Brain microvascular endothelial cell (primary cell): Measurements from ENCODE around the gene KIAA1614.

Source experiments
- DNase-seq: peaks from one replicate; pipeline ENCODE4 v3.0.0-alpha.2; 2020
- H3K27ac ChIP-seq: fragments of 250-450 bp; sonication (Bioruptor Pico); 2 replicates; pipeline ENCODE4 v1.5.1; 2020; ENCODE audit warnings: mild to moderate bottlenecking, moderate library complexity
- H3K27me3 ChIP-seq: fragments of 250-450 bp; sonication (Bioruptor Pico); replicated peaks from 2 replicates; pipeline ENCODE4 v1.5.1; 2020; ENCODE audit warnings: mild to moderate bottlenecking
- H3K36me3 ChIP-seq: fragments of 250-450 bp; sonication (Bioruptor Pico); replicated peaks from 2 replicates; pipeline ENCODE4 v1.5.1; 2020; ENCODE audit warnings: mild to moderate bottlenecking
- H3K4me3 ChIP-seq: 2 replicates; pipeline ENCODE4 v1.5.1; 2011; ENCODE audit warnings: low read depth, mild to moderate bottlenecking, control low read depth, low read length, moderate library complexity
- in situ Hi-C: cut with HindIII; loops from 2 replicates; pipeline ENCODE4 v1.10.0; 2017; ENCODE audit warnings: low sequenced_read_pairs, low pct_ligation_motif_present
- TF ChIP-seq, protein P1 (sequence below): IDR thresholded peaks from 2 replicates; pipeline ENCODE4 v1.5.1; 2011; ENCODE audit warnings: low read depth, mild to moderate bottlenecking, moderate library complexity, low read length, control low read depth, inconsistent platforms; ENCODE audit errors: missing control alignments

The KIAA1614 gene

DNA sequence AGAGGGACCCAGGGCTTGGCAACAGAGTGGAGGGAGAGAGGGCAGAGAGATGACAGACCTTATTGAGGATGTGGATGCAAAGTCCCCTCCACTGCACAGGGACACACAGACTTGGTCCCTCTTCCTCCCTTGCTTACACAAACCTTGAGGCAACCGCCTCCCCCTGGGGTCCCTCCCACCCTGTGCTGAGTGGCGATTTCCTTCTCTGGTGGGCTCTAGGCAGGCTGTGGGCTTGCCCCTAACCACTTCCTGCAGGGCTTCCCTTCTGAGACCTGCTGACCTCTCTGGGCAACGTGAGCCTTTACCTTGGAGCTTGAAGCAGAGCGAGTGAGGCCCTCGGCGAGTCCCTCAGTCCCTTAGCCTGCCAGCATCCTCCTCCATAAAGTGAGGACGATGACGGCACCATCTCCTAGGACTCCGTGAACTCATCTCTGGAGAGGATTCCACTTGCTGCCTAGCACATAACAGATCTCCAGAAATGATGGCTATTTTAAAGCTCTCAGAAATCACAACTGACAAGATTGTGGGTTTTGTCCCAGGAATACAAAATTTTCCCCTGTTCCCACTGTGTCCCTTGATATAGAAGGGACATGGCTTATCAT, 25.0 kb downstream of the KIAA1614 start:
- Histone ChIP-seq H3K4me3 (no peak overlapping the region), H3K27me3 (no peaks in the 10 kb centered on the region), H3K36me3 (no peaks in the 10 kb centered on the region), H3K27ac (no peak overlapping the region)
- in situ Hi-C loops, result no loop called here
- DNase-seq, result no peak
- TF ChIP-seq, protein P1, sequence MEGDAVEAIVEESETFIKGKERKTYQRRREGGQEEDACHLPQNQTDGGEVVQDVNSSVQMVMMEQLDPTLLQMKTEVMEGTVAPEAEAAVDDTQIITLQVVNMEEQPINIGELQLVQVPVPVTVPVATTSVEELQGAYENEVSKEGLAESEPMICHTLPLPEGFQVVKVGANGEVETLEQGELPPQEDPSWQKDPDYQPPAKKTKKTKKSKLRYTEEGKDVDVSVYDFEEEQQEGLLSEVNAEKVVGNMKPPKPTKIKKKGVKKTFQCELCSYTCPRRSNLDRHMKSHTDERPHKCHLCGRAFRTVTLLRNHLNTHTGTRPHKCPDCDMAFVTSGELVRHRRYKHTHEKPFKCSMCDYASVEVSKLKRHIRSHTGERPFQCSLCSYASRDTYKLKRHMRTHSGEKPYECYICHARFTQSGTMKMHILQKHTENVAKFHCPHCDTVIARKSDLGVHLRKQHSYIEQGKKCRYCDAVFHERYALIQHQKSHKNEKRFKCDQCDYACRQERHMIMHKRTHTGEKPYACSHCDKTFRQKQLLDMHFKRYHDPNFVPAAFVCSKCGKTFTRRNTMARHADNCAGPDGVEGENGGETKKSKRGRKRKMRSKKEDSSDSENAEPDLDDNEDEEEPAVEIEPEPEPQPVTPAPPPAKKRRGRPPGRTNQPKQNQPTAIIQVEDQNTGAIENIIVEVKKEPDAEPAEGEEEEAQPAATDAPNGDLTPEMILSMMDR, result no peak

DNA sequence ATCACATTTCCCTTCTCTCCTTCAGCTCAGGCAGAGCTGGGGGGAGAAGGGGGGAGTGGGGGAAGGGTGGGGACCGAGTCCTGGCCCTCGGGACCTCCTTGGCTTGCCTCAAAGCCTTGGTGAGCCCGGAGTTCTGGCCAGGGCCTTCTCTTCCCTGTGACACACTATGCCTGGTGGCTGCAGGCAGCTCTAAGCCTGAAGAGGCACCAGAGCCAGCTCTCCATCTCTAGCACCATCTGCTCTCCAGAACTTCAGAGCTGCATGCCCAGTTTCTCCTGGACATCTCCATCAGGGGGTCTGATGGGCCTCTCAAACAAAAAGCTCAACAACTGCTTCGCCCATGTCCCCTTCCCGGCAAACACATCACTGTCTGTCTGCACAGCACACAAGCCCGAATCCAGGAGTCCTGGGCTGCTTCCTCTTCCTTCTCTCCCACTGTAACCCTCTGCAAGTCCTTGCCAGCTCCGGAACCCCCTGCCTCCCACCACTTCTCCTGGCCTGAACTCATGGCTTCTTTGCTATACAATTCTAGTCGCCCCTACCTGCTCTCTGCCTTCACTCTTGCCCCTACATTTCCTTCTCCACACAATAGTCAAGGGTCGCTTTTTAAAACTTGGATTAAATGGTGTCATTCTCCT, 26.5 kb downstream of the KIAA1614 start:
- no peak for DNase-seq
- Histone ChIP-seq H3K27ac (no peak overlapping the region), H3K4me3 (no peak overlapping the region), H3K27me3 (no peaks in the 10 kb centered on the region), H3K36me3 (no peaks in the 10 kb centered on the region)
- TF ChIP-seq, protein P1, result no peak
- in situ Hi-C loops, result no loop called here

DNA sequence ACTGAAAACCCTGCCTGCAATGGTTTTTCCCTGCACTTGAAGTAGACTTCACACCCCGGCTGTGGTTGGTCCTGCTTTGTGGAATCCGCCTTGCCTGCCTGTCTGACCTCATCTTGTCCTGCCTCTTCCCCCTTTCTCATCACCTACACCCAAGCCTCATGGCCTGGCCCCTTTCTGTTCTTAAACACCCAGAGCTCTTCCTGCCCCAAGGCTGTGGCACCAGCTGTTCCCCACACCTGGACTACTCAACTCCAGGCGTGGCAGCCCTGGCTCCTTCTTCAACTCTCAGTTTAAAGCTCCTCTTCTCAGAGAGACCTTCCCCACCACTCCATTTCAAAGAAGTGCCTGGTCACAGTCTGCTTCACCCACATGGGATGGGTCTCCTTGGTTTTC, 27.0 kb downstream of the KIAA1614 start:
- in situ Hi-C loops, result no loop called here
- no peaks in the 10 kb centered on the region for H3K27me3 ChIP-seq
- H3K27ac ChIP-seq, result no peak overlapping the region
- no peaks in the 10 kb centered on the region for H3K36me3 ChIP-seq
- TF ChIP-seq, protein P1, result no peak
- H3K4me3 ChIP-seq, result no peak overlapping the region
- no peak for DNase-seq

DNA sequence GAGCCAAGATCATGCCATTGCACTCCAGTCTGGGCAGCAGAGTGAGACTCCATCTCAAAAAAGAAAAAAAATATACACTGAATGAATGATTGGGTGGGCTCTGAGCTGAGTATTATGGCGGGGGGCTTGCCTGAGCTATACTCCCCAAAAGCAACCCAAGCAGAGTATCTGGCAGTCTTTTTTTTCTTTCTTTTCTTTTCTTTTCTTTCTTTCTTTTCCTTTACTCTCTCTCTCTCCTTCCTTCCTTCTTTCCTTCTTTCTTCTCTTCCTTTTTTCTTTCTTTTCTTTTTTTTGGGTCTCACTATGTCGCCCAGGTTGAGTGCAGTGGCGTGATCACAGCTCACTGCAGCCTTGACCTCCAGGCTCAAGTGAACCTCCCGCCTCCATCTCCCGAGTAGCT, 27.7 kb downstream of the KIAA1614 start:
- H3K36me3 ChIP-seq, result no peaks in the 10 kb centered on the region
- TF ChIP-seq, protein P1, result no peak
- in situ Hi-C loops, result no loop called here
- H3K4me3 ChIP-seq, result no peak overlapping the region
- no peaks in the 10 kb centered on the region for H3K27me3 ChIP-seq
- no peak for DNase-seq
- H3K27ac ChIP-seq, result no peak overlapping the region

GRCh38 chr1:180941518-180942275, 29.0 kb downstream of the KIAA1614 start:
- Histone ChIP-seq H3K36me3 (no peaks in the 10 kb centered on the region), H3K4me3 (no peak overlapping the region), H3K27ac (no peak overlapping the region), H3K27me3 (no peaks in the 10 kb centered on the region)
- TF ChIP-seq, protein P1, result no peak
- no peak for DNase-seq
- in situ Hi-C loops, result no loop called here
